PC-9 (cell line): Measurements from ENCODE around the gene MFSD11. TPM values are rescaled to one million over a fixed set of nuclear protein-coding genes. Genes with fewer than 3 reads are reported as not detected.

Source experiments
- BruUV-seq: library from RNA; stranded (reverse); fragments of 400-500 nt; replicated peaks from 2 replicates; lab custom pipeline; 2021; lab: Mats Ljungman, UMichigan
- CTCF ChIA-PET: fragments of 300-600 bp; sonication (Branson Sonifier 250); formaldehyde crosslinking; loops from one replicate; lab custom pipeline; 2022; ENCODE audit warnings: antibody characterized with exemption; lab: Charles Lee
- POLR2A ChIA-PET: fragments of 300-600 bp; sonication (Branson Sonifier 250); formaldehyde crosslinking; loops from one replicate; lab custom pipeline; 2022; ENCODE audit warnings: antibody characterized with exemption; ENCODE audit not compliant: unreplicated experiment; lab: Charles Lee
- DNase-seq, 2 experiments: peaks; one replicate each; pipeline versions ENCODE4 v3.0.0 to v3.0.0-alpha.2; 2015 to 2022; ENCODE audit warnings: mixed read lengths in 1 of 2
- H2AFZ ChIP-seq: fragments of 200-600 bp; sonication (generic); 2 replicates; pipeline ENCODE4 v1.8.1; 2017; ENCODE audit warnings: antibody characterized with exemption
- H3F3A ChIP-seq: fragments of 200-600 bp; sonication (generic); 2 replicates; pipeline ENCODE4 v1.8.1; 2017; ENCODE audit warnings: antibody characterized with exemption, mild to moderate bottlenecking, low read depth; ENCODE audit not compliant: insufficient read depth
- H3K27ac ChIP-seq: fragments of 200-600 bp; sonication (generic); 2 replicates; pipeline ENCODE4 v1.6.1; 2016; ENCODE audit warnings: mixed run types
- H3K27me3 ChIP-seq: fragments of 200-600 bp; sonication (generic); 2 replicates; pipeline ENCODE4 v1.6.1; 2016; ENCODE audit warnings: low read depth, mixed run types; ENCODE audit not compliant: insufficient read depth
- H3K36me3 ChIP-seq: fragments of 200-600 bp; sonication (generic); 2 replicates; pipeline ENCODE4 v1.6.1; 2016; ENCODE audit warnings: low read depth, mixed run types
- H3K4me1 ChIP-seq: fragments of 200-600 bp; sonication (generic); replicated peaks from 2 replicates; pipeline ENCODE4 v1.6.1; 2016; ENCODE audit warnings: mixed run types; ENCODE audit not compliant: insufficient read depth
- H3K4me2 ChIP-seq: fragments of 200-600 bp; sonication (generic); 2 replicates; pipeline ENCODE4 v1.6.1; 2017; ENCODE audit warnings: mixed run types
- H3K4me3 ChIP-seq: fragments of 200-600 bp; sonication (generic); 2 replicates; pipeline ENCODE4 v1.6.1; 2016; ENCODE audit warnings: mixed run types
- H3K79me2 ChIP-seq: fragments of 200-600 bp; sonication (generic); 2 replicates; pipeline ENCODE4 v1.6.1; 2017; ENCODE audit warnings: low read depth, mixed run types
- H3K9me2 ChIP-seq: fragments of 200-600 bp; sonication (generic); 2 replicates; pipeline ENCODE4 v1.8.1; 2017; ENCODE audit warnings: mild to moderate bottlenecking; ENCODE audit not compliant: insufficient read depth
- H3K9me3 ChIP-seq: fragments of 200-600 bp; sonication (generic); 2 replicates; pipeline ENCODE4 v1.8.1; 2016; ENCODE audit warnings: low read depth; ENCODE audit not compliant: insufficient read depth
- H4K20me1 ChIP-seq: fragments of 200-600 bp; sonication (generic); 2 replicates; pipeline ENCODE4 v1.8.1; 2017; ENCODE audit not compliant: insufficient read depth
- CTCF ChIP-seq: fragments of 200-600 bp; sonication (generic); conservative IDR thresholded peaks from 2 replicates; pipeline ENCODE4 v1.6.1; 2017; ENCODE audit warnings: mixed run types, antibody characterized with exemption, mild to moderate bottlenecking, moderate library complexity
- EZH2 ChIP-seq: fragments of 200-600 bp; sonication (generic); IDR thresholded peaks from 2 replicates; pipeline ENCODE4 v1.8.0; 2017; ENCODE audit warnings: antibody characterized with exemption, low read depth
- intact Hi-C: fragments of 100-400 bp; cut with micrococcal nuclease; formaldehyde crosslinking; loops from one replicate; pipeline ENCODE4 v1.10.0; 2022; ENCODE audit not compliant: unreplicated experiment
- total RNA-seq: library from RNA; stranded (reverse); gene quantifications from 2 replicates; pipeline ENCODE4 v1.2.3, GENCODE V29; 2021

The MFSD11 gene
- total RNA-seq, 1 experiment from 2014 or later: 47.3 TPM

- no peak overlapping the region for H3K4me2 ChIP-seq
These were observed 47.2 kb upstream of the MFSD11 start for GRCh38 chr17:76690596-76691280.

DNA sequence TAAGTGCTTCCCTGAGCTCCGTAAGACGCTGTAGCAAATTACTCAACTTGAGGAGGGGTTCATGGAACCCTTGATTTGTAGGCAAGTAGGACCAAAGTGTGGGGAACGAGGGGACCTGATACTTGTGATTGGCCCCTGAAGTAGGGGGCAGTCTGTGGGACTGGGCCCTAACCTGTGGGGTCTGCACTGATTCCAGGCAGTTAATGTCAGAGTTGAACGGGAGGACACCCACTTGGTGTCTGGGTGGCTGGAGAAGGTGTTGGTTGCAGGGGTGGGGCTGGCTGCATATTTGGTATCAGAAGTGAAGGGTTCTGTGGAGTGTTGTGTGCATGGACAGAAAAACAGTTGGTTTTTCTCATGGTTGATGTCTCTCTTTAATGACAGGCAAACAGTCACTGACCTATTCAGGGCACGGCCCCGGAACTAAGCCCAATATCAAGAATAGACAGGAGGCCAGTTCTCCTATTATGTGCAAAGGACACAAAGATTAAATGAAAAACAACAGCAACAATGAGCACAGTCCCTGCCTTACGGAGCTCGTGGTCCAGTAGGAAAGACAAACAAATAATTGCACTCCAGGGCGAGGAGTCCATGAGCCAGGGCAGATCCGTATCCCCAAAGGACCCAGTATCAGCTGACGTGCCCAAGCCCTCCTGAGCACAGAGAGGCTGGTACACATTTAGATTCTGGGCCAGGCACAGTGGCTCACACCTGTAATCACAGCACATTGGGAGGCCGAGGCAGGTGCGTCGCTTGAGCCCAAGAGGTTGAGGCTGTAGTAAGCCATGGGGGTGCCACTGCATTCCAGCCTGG, 46.3 kb upstream of the MFSD11 start:
- H4K20me1 ChIP-seq: no peaks in the 10 kb centered on the region
- CTCF ChIA-PET: no interaction called here
- no TSS peak for BruUV-seq

More at GRCh38 chr17:76690596-76691280, 47.2 kb upstream of the MFSD11 start:
- BruUV-seq: no TSS peak
- TF ChIP-seq EZH2 (no peak), CTCF (no peak)
- H3K79me2 ChIP-seq: no peaks in the 10 kb centered on the region
- H3K27ac ChIP-seq: no peak overlapping the region
- H3K36me3 ChIP-seq: no peaks in the 10 kb centered on the region
- no peaks in the 10 kb centered on the region for H3K4me1 ChIP-seq
- no peak for DNase-seq
- no peak overlapping the region for H2AFZ ChIP-seq
- ChIA-PET POLR2A (no interaction called here), CTCF (no interaction called here)
- no peaks in the 10 kb centered on the region for H3K27me3 ChIP-seq
- no peak overlapping the region for H3K4me3 ChIP-seq
- intact Hi-C loops: no loop called here
- H3K9me3 ChIP-seq: no peaks in the 10 kb centered on the region
- H4K20me1 ChIP-seq: no peaks in the 10 kb centered on the region
- H3F3A ChIP-seq: no peaks in the 10 kb centered on the region
- no peaks in the 10 kb centered on the region for H3K9me2 ChIP-seq

More for the DNA sequence above, 46.3 kb upstream of the MFSD11 start:
- Histone ChIP-seq H3K4me3 (no peak overlapping the region), H3K27me3 (no peaks in the 10 kb centered on the region), H3K36me3 (no peaks in the 10 kb centered on the region), H3K4me2 (no peak overlapping the region), H3K4me1 (no peaks in the 10 kb centered on the region), H3K9me2 (no peaks in the 10 kb centered on the region), H3K9me3 (no peaks in the 10 kb centered on the region), H2AFZ (no peak overlapping the region), H3F3A (no peaks in the 10 kb centered on the region), H3K27ac (no peak overlapping the region), H3K79me2 (no peaks in the 10 kb centered on the region)
- intact Hi-C loops: no loop called here
- DNase-seq: no peak
- POLR2A ChIA-PET: no interaction called here
- TF ChIP-seq EZH2 (no peak), CTCF (no peak)
